ENCODE measurements around the gene SMAGP. TPM values are rescaled to one million over a fixed set of nuclear protein-coding genes. Genes with fewer than 3 reads are reported as not detected.
"Not testable (repeated sequence)": the region's sequence is repeated elsewhere in the genome, so short reads cannot be mapped to it uniquely, and the experiment has no call there.

Gene SMAGP
- total RNA-seq, 4 donors from 2014 or later, result 1.7 to 3.5 (median 2.5) TPM

GRCh38 chr12:51307655-51308593, 37.7 kb upstream of the SMAGP start:
- Histone ChIP-seq H3K27ac (no peak overlapping the region), H3K36me3 (no peaks in the 10 kb centered on the region), H3K4me3 (no peak overlapping the region), H3K9me3 (no peaks in the 10 kb centered on the region), H3K27me3 (no peaks in the 10 kb centered on the region), H3K4me1 (no peaks in the 10 kb centered on the region)
- no peak for DNase-seq
- no peak for ATAC-seq
- in situ Hi-C loops (cut with MboI; ENCODE audit: low sequenced_read_pairs in 4 of 4) (no loop called here), intact Hi-C loops (cut with DNase I; ENCODE audit: low total_unique reads) (no loop called here)
- no peak for TF ChIP-seq CTCF (IDR thresholded peaks at IDR 0.05 in 4 of 5, conservative IDR thresholded peaks at IDR 0.05 in 1 of 5)
- TF ChIP-seq POLR2A (IDR thresholded peaks at IDR 0.05), result no peak

- DNase-seq, result no peak
- TF ChIP-seq POLR2A (IDR thresholded peaks at IDR 0.05) (no peak), CTCF (IDR thresholded peaks at IDR 0.05 in 4 of 5, conservative IDR thresholded peaks at IDR 0.05 in 1 of 5) (no peak)
- Histone ChIP-seq H3K27ac (no peak overlapping the region), H3K27me3 (no peaks in the 10 kb centered on the region), H3K4me3 (no peak overlapping the region), H3K4me1 (no peaks in the 10 kb centered on the region), H3K9me3 (no peaks in the 10 kb centered on the region), H3K36me3 (no peaks in the 10 kb centered on the region)
- in situ Hi-C loops (cut with MboI; ENCODE audit: low sequenced_read_pairs in 4 of 4) (no loop called here), intact Hi-C loops (cut with DNase I; ENCODE audit: low total_unique reads) (no loop called here)
- no peak for ATAC-seq
Measured at GRCh38 chr12:51306507-51306906, 36.3 kb upstream of the SMAGP start.

GRCh38 chr12:51300768-51301167, 30.6 kb upstream of the SMAGP start:
- H3K9me3 ChIP-seq; ATAC-seq; intact Hi-C loops (cut with DNase I; ENCODE audit: low total_unique reads): not testable (repeated sequence)

GRCh38 chr12:51295651-51296050, 25.4 kb upstream of the SMAGP start:
- no peak for ATAC-seq
- no peaks in the 10 kb centered on the region for H3K4me1 ChIP-seq
- H3K27ac ChIP-seq, result no peak overlapping the region
- TF ChIP-seq POLR2A (IDR thresholded peaks at IDR 0.05) (no peak), CTCF (IDR thresholded peaks at IDR 0.05 in 4 of 5, conservative IDR thresholded peaks at IDR 0.05 in 1 of 5) (no peak)
- in situ Hi-C loops (cut with MboI; ENCODE audit: low sequenced_read_pairs in 4 of 4), result no loop called here
- no peak for DNase-seq
- H3K9me3 ChIP-seq, result no peaks in the 10 kb centered on the region
- H3K27me3 ChIP-seq, result no peaks in the 10 kb centered on the region
- intact Hi-C loops (cut with DNase I; ENCODE audit: low total_unique reads), result no loop called here
- H3K36me3 ChIP-seq, result no peaks in the 10 kb centered on the region
- H3K4me3 ChIP-seq, result no peak overlapping the region

More at GRCh38 chr12:51300768-51301167, 30.6 kb upstream of the SMAGP start:
- H3K4me1 ChIP-seq; H3K4me3 ChIP-seq; H3K36me3 ChIP-seq; H3K27ac ChIP-seq; DNase-seq; H3K27me3 ChIP-seq; in situ Hi-C loops (cut with MboI; ENCODE audit: low sequenced_read_pairs in 4 of 4): not testable (repeated sequence)

GRCh38 chr12:51294097-51294496, 23.9 kb upstream of the SMAGP start:
- H3K27me3 ChIP-seq; H3K9me3 ChIP-seq; ATAC-seq; intact Hi-C loops (cut with DNase I; ENCODE audit: low total_unique reads); H3K27ac ChIP-seq; in situ Hi-C loops (cut with MboI; ENCODE audit: low sequenced_read_pairs in 4 of 4); H3K4me3 ChIP-seq; H3K4me1 ChIP-seq; DNase-seq; H3K36me3 ChIP-seq: not testable (repeated sequence)

Measured in gastrocnemius medialis (tissue), 4 donors.